Ovary (tissue), 9 donors: ENCODE measurements around the gene HNRNPC. TPM values are rescaled to one million over a fixed set of nuclear protein-coding genes. Genes with fewer than 3 reads are reported as not detected.

Experiments used
- DNase-seq, 5 donors: peaks; one replicate each; pipeline ENCODE4 v3.0.0-alpha.2; 2019 to 2020
- H3K27ac ChIP-seq, 2 donors: fragments of 200-600 bp; one replicate each; pipeline versions ENCODE4 v1.5.1 to v1.8.0; 2019 to 2022
- H3K27me3 ChIP-seq: fragments of 200-600 bp; one replicate; pipeline ENCODE4 v1.8.0; 2022
- H3K36me3 ChIP-seq: fragments of 200-600 bp; sonication (generic); one replicate; pipeline ENCODE4 v1.5.1; 2019
- H3K4me1 ChIP-seq: one replicate; pipeline ENCODE4 v1.8.1; 2013; ENCODE audit warnings: mild to moderate bottlenecking, moderate library complexity; ENCODE audit not compliant: insufficient read depth
- H3K4me3 ChIP-seq: fragments of 200-600 bp; sonication (generic); one replicate; pipeline ENCODE4 v1.5.1; 2017
- H3K9me3 ChIP-seq, 2 donors: fragments of 200-600 bp in 1 of 2; sonication (generic) in 1 of 2; one replicate each; pipeline versions ENCODE4 v1.5.1 to v1.8.1; 2013 to 2019; ENCODE audit warnings: mild to moderate bottlenecking in 1 of 2, moderate library complexity in 1 of 2
- EP300 ChIP-seq: sonication (generic); formaldehyde crosslinking; IDR thresholded peaks from one replicate; pipeline ENCODE4 v1.6.1; 2017; ENCODE audit warnings: antibody characterized with exemption
- POLR2A ChIP-seq: fragments of 450-650 bp; IDR thresholded peaks from one replicate; pipeline ENCODE4 v1.6.1; 2017; ENCODE audit warnings: antibody characterized with exemption, mild to moderate bottlenecking, moderate library complexity
- WGBS, 3 donors: extraction: QIAGEN DNeasy Blood & Tissue Kit in 1 of 3; methylation state at CpG; one replicate each; pipeline versions ENCODE4 v1.1.5 to v1.1.7; 2013 to 2017; 5-methylcytosine and 5-hydroxymethylcytosine counted together
- intact Hi-C, 4 donors: fragments of 100-400 bp; cut with DNase I; formaldehyde crosslinking; loops; one replicate each; pipeline versions ENCODE4 v1.11.0 to v1.15.1; 2022 to 2023
- polyA plus RNA-seq, 2 donors: library from polyadenylated mRNA; stranded (reverse); fragments of 200-250 nt in 1 of 2; fragments of 350-450 nt in 1 of 2; fragmentation: Illumina TruSeq in 1 of 2; extraction: RNeasy Lipid Tissue Mini Kit (QIAGEN cat#74804) in 1 of 2; gene quantifications; one replicate each; pipeline ENCODE4 v1.2.3, GENCODE V29; 2013 to 2014
- total RNA-seq, 7 donors: library from RNA; depleted of rRNA in 2 of 7; stranded (reverse); fragments of >200 nt in 2 of 7; fragmentation: NEBNext Ultra II Directional in 3 of 7; extraction: Animal tissue kit (Norgen Biotek cat#: 25700) in 3 of 7; gene quantifications; one replicate each; pipeline versions ENCODE4 v1.1.0 to v1.2.4, GENCODE V29; 2016 to 2023
- TF ChIP-seq, protein P1 (sequence below), 3 donors: fragments of 450-650 bp in 2 of 3; fragments of 200-600 bp in 1 of 3; IDR thresholded peaks; one replicate each; pipeline versions ENCODE4 v1.5.1 to v1.8.0; 2016 to 2022; ENCODE audit warnings: antibody characterized with exemption in 3 of 3, mild to moderate bottlenecking in 1 of 3
- donor health status: DM: no; HTN: no; CAD: no; lungs with moderate emphysema.
- donor health status: DM: no; HTN: no; CAD: no.
- donor health status: Bipolar disorder and iron deficiency.
- donor health status: DM: yes; HTN: yes; CAD: no.
- donor health status: DM: no; HTN: no; CAD: no.
- donor health status: DM: yes; HTN: yes; CAD: no.

The HNRNPC gene
- total and polyA plus RNA-seq, 9 donors: 427 to 913 (median 526) TPM

DNA sequence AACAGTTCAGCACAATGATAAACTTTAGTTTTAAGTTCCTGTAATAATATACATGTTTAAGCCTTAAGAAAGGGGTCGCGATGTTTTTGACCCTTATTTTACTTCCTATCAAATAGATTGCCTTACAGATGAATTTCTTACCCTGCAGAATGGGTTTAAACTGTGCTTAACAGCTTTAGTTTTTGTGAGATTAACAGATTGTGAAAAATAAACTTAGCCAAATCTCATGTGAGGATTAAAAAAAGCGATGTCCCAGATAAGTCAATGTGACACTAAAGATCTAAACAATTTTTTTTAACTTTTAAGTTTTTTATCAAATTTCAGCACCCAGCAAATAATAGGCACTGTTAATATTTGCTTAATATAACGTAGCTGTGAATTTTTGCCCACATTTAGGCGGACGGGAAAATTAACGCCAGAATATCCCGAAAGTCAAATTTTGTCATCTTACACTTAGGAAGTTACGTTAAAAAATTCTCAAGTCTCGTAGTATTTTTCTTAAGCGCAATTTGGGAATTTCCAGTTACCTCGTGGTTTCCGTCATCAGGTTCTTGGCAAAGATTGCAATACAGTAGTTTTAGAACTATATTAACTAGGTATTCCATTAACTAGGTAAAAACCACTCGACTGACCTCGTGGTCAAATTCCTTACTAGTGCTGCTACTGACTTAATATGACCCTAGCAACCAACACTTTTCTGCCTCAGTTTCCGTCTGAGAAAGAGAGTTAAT lies 1.2 kb downstream of the HNRNPC start:
- WGBS, 3 donors: 2 to 3% (median 3%) methylated on average over 16 of the region's 16 CpGs
- intact Hi-C loops: loop anchor here in 2 of 4 donors (10.0 kb wide), 2 partner anchors 53 to 163 kb away; partner anchors contain the start of gene TMEM253 (in 1 of the 2)
- Histone ChIP-seq H3K27me3 (no peaks in the 10 kb centered on the region), H3K27ac (peak overlapping the region in 1 of 2 donors; percentile 91), H3K4me1 (peaks cover 7% of the 10 kb centered on the region), H3K4me3 (peak overlapping the region; percentile 90), H3K9me3 (no peaks in the 10 kb centered on the region), H3K36me3 (no peaks in the 10 kb centered on the region)
- no peak for DNase-seq
- no peak for TF ChIP-seq EP300
- TF ChIP-seq, protein P1, sequence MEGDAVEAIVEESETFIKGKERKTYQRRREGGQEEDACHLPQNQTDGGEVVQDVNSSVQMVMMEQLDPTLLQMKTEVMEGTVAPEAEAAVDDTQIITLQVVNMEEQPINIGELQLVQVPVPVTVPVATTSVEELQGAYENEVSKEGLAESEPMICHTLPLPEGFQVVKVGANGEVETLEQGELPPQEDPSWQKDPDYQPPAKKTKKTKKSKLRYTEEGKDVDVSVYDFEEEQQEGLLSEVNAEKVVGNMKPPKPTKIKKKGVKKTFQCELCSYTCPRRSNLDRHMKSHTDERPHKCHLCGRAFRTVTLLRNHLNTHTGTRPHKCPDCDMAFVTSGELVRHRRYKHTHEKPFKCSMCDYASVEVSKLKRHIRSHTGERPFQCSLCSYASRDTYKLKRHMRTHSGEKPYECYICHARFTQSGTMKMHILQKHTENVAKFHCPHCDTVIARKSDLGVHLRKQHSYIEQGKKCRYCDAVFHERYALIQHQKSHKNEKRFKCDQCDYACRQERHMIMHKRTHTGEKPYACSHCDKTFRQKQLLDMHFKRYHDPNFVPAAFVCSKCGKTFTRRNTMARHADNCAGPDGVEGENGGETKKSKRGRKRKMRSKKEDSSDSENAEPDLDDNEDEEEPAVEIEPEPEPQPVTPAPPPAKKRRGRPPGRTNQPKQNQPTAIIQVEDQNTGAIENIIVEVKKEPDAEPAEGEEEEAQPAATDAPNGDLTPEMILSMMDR (IDR thresholded peaks at IDR 0.05): no peak
- TF ChIP-seq POLR2A: no peak

DNA sequence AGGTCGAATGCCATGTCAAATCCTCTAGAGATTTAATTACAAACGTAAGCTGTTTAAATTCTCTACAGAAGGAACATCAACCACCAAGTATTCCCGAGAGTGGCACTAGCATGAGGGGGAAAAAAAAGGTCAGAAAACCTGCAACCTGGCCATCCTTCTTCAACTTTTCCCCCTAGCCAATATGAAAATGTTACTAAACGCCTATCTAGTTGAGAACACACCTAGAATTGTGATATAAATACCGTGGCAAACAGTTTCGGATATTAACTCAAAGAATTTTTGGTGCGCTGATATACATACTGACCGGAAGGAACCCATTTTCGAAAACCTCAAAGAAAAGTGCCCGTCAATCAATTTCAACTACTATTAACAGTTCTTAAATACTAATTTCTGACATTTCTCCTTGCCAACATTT lies 1.8 kb downstream of the HNRNPC start:
- H3K27me3 ChIP-seq: no peaks in the 10 kb centered on the region
- H3K4me3 ChIP-seq: peak overlapping the region; percentile 90
- intact Hi-C loops: loop anchor here in 2 of 4 donors (10.0 kb wide), 2 partner anchors 53 to 163 kb away; partner anchors contain the start of gene TMEM253 (in 1 of the 2)
- 2 to 8% (median 6%) methylated on average over 10 of the region's 10 CpGs for WGBS, 3 donors
- peaks cover 9% of the 10 kb centered on the region for H3K4me1 ChIP-seq
- no peaks in the 10 kb centered on the region for H3K36me3 ChIP-seq
- H3K27ac ChIP-seq: no peak overlapping the region
- DNase-seq: no peak
- no peaks in the 10 kb centered on the region for H3K9me3 ChIP-seq
- TF ChIP-seq EP300 (no peak), POLR2A (no peak)
- TF ChIP-seq, protein P1 (IDR thresholded peaks at IDR 0.05): no peak

DNA sequence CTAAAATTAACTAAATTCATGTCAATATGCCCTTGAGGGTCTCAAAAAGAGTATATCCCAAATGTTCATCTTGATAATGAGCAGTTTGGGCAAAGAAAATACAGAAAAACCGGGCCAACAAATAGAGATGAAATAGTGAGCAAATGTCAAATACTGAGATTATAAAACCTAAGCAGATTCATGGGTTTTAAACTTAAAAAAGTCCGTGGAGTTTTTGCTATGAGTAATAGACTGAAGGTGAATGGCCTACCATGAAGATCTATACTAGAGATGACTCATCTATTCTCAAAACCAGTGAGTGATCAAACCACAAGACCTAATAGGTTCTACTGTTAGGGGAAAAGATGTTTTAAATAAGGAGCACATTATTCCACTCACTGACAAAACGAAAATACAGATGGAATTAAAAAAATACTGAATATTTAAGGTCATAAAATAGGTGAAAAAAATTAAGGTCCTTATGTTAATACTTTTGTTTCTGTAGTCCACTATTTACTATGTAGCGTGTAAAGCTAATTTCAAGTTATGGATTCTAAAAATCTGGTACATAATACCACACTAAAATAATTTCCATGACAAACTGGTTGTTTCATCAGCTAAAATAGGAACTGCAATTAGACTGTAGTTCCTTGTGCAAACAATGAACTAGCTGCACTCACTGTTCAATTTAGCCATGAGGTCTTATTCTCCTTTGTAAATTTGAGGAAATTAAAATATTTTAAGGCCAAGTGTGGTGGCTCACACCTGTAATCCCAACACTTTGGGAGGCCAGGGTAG lies 5.0 kb downstream of the HNRNPC start:
- no peak for DNase-seq
- Histone ChIP-seq H3K36me3 (no peaks in the 10 kb centered on the region), H3K4me3 (no peak overlapping the region), H3K9me3 (no peaks in the 10 kb centered on the region), H3K4me1 (peaks cover 8% of the 10 kb centered on the region), H3K27ac (no peak overlapping the region), H3K27me3 (no peaks in the 10 kb centered on the region)
- 27 to 36% (median 27%) methylated on average over 4 of the region's 4 CpGs for WGBS, 3 donors
- intact Hi-C loops: loop anchor here in 2 of 4 donors (10.0 kb wide), 2 partner anchors 49 to 159 kb away; partner anchors contain the start of gene TMEM253 (in 1 of the 2)
- TF ChIP-seq POLR2A (no peak), EP300 (no peak)
- TF ChIP-seq, protein P1 (IDR thresholded peaks at IDR 0.05): no peak

DNA sequence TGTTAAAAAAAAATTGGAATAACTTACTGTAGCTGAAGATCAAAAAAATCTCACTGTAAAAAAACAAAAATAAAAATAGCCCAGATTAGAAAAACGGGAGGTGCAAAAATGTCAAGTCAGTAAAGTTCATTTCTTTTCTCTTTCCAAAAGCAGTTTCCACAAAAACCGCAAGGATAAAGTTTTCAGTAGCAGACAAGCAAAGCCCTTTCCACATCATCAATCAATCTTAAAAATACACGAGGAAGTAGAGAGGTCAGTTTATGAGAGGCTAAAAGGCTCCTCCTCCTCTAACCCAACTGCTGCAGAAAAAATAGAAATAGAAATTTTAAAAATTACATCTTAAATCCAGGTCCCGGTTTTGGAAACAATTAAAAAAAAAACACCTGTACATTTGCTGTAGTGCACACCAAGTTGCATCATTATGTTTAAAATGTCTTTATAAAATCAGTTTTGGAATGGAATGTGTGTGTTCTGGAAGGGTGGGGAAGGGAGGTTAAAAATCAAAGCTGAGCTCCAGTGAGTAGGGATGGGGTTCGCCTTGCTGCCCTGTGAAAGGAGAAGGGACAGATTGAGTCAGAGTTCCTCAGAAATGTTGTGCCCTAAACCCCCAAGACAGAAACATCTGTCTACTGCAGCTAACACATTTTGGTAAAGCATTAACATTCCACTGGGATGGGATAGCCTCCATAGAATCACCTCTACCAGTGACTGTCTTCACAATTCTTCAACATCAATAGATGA lies 5.8 kb downstream of the HNRNPC start:
- TF ChIP-seq POLR2A (no peak), EP300 (no peak)
- TF ChIP-seq, protein P1 (IDR thresholded peaks at IDR 0.05): no peak
- no peak overlapping the region for H3K4me3 ChIP-seq
- intact Hi-C loops: loop anchor here in 2 of 4 donors (10.0 kb wide), 2 partner anchors 49 to 159 kb away; partner anchors contain the start of gene TMEM253 (in 1 of the 2)

More for the DNA sequence above, 5.8 kb downstream of the HNRNPC start:
- no peaks in the 10 kb centered on the region for H3K27me3 ChIP-seq
- no peaks in the 10 kb centered on the region for H3K36me3 ChIP-seq
- H3K27ac ChIP-seq: no peak overlapping the region
- WGBS, 3 donors: 12 to 15% (median 14%) methylated on average over 5 of the region's 5 CpGs
- no peak for DNase-seq
- H3K9me3 ChIP-seq: no peaks in the 10 kb centered on the region
- H3K4me1 ChIP-seq: peaks cover 8% of the 10 kb centered on the region
